HG02870 (cell line): Measurements from ENCODE around the gene SLC35D2.
"Not testable (repeated sequence)": the region's sequence is repeated elsewhere in the genome, so short reads cannot be mapped to it uniquely, and the experiment has no call there.

ENCODE experiments used
- ATAC-seq: cut with Tn5 transposase; IDR thresholded peaks from one replicate; pipeline ENCODE4 v1.9.1; 2021; ENCODE audit warnings: mild to moderate bottlenecking, moderate library complexity; ENCODE audit not compliant: unreplicated experiment

The SLC35D2 gene

DNA sequence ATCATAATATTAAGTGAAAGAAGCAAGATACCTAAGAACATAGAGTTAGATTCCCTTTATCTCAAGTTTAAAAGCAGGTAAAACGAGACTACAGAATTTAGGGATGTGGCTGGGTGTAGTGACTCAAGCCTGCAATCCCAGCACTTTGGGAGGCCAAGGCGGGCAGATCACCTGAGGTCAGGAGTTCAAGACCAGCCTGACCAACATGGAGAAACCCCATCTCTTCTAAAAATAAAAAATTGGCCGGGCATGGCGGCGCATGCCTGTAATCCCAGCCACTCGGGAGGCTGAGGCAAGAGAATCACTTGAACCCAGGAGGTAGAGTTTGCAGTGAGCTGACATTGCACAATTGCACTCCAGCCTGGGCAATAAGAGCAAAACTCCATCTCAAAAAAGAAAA lies 21.4 kb downstream of the SLC35D2 start:
- ATAC-seq: not testable (repeated sequence)

DNA sequence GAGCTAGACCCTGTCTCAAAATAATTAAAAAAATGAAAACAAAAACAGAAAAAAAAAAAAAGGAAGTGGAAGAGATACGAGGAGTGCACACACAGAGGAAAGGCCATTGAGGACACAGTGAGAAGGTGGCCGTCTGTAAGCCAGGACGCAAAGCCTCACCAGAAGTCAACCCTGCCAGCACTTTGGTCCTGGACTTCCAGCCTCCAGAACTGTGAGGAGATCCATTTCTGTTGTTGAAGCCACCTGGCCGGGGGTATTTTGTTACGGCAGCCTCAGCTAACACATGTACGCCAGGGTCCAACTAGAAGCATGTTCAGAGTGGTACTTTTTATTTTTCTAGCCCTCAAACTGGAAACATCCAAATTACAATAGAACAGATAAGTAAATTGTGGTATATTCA lies 21.8 kb downstream of the SLC35D2 start:
- ATAC-seq: no peak

DNA sequence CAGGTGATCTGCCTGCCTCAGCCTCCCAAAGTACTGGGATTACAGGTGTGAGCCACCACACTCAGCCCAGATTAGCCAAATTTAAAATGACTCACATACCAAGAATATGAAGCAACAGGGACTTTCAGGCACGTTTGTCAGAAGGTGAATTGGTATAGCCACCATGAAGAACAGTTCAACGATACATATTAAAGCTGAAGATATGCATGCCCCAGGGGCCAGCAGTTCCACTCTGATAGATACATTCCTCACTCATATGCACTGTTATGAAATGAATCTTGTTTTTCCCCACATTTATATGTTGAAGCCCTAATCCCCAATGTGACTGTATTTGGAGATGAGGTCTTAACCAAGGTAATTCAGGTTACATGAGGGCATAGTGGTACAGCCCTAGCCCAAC lies 22.5 kb downstream of the SLC35D2 start:
- no peak for ATAC-seq

DNA sequence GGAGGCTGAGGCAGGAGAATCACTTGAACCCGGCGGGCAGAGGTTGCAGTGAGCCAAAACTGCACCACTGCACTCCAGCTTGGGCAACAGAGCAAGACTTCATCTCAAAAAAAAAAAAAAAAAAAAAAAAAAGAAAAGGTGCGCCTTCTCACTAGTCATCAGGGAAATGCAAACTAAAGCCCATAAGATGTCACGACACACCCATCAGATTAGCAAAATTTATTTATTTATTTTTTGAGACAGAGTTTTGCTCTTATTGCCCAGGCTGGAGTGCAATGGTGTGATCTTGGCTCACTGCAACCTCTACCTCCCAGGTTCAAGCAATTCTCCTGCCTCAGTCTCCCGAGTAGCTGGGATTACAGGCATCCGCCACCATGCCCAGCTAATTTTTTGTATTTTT lies 23.0 kb downstream of the SLC35D2 start:
- ATAC-seq: not testable (repeated sequence)

DNA sequence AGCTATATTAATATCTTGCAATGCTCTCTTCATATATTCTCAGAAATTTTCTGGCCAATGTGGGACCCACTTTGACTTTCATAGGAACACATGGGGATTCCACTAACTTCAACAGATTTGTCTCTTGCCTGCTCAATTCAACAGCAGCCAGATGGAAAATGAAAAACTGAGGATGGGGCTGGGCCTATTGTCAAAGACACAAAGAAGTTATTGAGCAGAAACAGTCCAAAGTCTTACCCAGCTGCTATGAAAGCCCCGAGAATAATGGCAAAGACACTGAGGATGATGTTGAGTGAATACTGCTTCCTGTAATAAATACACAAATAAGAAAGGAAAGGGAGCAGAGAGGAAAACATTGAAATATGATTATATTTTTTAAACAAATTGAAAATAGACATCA lies 32.6 kb downstream of the SLC35D2 start:
- ATAC-seq: no peak

DNA sequence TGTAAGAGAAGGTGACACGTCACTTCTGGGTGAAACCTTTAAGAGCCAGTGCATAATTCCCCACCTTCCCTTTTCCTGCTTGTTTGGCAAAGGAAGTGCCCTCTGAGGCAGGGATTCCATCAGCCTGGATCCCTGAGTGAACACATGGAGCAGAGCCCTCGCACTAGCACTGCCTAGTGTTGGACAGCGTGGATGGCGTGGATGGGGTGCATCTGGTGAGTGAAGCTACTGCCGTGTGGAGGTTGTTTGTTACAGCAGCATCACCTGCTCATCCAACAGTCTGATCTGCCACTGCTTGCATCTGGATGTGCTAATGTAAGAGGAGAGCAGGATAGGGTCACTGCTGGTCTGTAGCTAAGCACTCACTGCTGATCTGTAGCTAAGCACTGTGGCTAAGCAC lies 35.2 kb downstream of the SLC35D2 start:
- ATAC-seq: no peak

DNA sequence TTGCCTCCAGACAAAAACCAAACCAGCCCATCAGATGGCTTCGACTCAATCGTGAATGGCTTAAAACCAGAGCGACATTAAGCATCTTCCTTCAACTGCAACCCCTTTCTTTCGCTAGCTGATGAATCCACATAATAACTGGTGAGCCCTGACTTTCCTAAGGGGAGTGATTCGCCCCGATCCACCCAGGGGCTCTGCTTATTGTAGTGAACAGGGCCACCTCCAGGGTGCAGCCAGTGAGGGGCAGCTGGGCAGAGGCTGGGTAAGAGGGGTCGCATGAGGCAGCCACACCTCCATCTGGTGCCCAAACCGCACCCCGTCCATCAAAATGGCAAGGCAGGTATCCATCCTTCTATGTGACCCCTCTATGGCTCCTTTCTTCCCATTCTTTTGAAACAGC lies 38.0 kb downstream of the SLC35D2 start:
- no peak for ATAC-seq

DNA sequence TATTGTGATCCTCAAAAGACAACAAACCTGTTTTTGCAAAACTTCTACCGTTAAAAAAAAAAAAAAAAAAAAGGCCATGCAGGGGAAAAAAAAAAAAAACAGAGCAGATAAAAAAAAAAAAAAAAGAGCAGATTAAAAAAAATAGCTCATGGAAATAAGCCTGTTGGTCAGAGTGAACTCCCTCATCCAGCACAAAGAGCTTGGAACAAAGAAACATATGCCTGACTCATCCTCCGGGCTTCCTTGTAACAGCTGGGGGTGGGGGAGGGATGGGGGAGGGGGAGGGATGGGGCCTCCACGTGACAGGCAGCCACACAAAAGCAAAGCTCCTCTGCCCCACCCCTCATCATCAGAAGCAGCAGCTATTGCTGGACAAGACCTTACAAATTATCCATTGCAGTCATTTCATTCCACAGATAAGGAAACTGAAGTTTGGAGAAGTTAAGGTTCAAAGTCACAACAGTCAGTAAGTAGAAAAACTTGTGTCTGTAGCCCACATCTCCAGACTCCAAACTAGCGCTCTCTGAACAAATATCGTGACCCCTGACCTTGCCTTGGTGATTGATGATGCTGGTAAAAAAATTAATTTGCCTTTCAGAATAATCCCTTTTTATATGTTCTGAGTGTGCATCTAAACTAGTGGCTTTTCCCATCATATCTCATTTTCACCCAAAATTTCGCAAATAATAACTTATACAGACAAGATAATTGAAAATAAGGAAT lies 38.9 kb downstream of the SLC35D2 start:
- ATAC-seq: no peak

- ATAC-seq: no peak
Observed at GRCh38 chr9:96343515-96344360, 39.8 kb downstream of the SLC35D2 start.

DNA sequence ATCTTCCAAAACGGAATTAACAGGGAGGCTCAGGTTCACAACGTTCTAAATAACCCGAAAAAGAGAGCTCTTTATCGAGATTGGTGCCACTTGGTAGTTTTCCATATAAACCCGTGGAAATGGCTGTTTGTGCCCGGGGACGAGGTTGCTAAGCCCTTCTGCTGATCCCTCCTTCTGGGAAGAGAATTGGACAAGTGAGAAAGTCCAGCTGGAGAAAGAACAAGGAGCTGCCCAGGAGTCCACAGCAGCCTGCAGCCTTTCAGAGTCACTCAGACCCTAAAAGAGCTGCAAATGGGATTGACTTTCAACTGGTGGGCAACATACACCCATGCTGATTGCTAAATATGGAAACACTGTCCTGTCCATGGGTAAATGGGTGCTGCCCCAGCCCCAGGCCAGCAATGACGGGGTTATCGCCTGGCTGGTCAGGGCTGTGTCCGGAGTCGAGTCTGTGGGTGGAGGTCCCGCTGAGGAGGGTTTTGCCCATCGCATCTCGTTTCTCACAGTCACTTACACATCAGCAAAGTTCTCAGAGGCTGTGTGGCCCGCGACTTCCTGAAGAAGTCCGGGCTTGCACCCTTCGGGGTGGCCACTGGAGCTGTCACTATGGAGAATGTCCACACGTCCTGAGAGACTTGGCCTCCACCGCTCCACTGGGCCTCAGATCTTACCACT lies 40.8 kb downstream of the SLC35D2 start:
- no peak for ATAC-seq

DNA sequence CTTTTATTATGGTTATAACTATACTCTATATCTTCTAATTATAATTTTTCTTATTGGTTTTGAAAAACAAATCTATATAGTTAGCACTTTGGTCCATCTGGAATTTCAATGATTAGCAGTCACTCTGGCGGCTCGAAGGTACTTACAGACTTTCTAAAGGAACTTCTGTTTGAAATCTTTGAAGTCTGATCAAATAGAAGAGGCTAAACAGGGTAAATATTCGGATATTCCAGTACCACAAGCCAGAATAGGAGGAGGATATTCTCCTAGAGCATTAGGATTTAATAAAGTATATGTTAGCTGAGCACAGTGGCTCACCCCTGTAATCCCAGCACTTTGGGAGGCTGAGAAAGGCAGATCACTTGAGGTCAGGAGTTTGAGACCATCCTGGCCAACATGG lies 42.8 kb downstream of the SLC35D2 start:
- ATAC-seq: no peak

GRCh38 chr9:96338299-96338698 lies 45.2 kb downstream of the SLC35D2 start:
- ATAC-seq: no peak

GRCh38 chr9:96333958-96334357 lies 49.6 kb downstream of the SLC35D2 start:
- no peak for ATAC-seq

GRCh38 chr9:96331236-96331947 lies 52.1 kb downstream of the SLC35D2 start:
- ATAC-seq: no peak

DNA sequence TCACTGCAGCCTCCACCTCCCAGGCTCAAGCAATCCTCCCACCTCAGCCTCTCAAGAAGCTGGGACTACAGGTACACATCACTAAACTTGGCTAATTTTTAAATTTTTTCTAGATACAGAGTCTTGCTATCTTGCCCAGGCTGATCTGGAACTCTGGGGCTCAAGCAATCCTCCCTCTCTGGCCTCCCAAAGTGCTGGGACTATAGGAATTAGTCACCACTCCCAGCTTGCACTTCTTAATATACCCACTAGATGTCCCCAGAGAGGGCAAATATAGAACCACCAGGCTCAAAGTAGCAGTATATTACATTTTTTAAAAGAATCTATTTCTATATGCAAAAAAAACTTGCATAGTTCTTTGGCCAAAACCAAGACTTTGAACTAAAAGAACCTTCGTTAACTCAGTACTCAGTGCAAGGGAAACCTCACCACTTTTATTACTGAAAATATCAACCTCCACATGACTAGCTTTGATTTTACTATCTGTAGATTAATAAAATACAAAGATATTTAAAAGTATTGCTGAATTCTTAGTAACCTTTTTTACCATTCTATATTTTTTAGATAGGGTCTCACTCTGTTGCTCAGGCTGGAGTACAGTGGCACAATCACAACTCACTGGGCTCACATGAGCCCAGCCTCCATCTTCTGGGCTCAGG lies 55.7 kb downstream of the SLC35D2 start:
- ATAC-seq: no peak

DNA sequence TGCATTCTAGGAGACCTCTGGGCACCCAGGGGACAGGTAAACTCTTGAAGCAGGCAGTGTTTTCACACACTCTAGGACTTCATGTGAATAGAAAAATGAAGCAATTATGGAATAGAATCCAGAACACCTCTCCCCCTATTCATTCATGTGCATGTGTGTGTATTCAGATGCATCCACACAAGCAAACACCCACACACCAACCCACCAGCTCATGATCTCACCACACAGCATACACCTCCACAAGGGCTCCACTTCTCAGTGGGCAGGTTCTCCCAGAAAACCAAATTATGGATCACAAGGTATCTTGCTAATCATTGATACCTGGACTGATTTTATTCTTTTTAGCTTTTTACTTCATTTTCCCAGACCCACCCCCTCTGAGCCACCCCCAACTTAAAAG lies 60.3 kb downstream of the SLC35D2 start:
- no peak for ATAC-seq

DNA sequence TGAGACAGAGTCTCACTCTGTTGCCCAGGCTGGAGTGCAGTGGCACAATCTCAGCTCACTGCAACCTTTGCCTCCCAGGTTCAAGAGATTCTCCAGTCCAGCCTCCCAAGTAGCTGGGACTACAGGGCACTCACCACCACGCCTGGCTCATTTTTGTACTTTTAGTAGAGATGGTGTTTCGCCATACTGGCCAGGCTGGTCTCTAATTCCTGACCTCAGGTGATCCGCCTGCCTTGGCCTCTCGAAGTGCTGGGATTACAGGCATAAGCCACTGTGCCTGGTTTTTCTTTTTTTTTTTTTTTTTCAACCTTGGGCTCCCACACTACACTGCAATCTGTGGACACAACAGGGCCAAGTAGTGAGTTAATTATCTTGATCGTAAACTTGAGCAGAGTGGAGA lies 60.8 kb downstream of the SLC35D2 start:
- not testable (repeated sequence) for ATAC-seq

DNA sequence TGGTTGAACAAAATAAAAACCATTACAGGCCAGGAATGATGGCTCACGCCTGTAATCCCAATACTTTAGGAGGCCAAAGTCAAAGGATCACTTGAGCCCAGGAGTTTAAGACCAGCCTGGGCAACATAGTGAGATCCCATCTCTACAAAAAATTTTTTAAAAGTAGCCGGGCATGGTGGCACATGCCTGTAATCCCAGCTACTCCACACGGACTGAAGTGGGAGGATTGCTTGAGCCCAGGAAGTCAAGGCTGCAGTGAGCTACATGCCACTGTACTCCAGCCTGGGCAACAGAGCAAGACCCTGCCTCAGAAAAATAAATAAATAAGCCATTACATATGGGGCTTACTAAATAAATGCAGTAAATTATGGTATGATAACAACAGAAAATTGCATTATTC lies 61.3 kb downstream of the SLC35D2 start:
- ATAC-seq: not testable (repeated sequence)

- ATAC-seq: no peak
Observed at GRCh38 chr9:96321515-96321914, 62.0 kb downstream of the SLC35D2 start.

GRCh38 chr9:96320749-96321280 lies 62.7 kb downstream of the SLC35D2 start:
- ATAC-seq: no peak
